Measurements from ENCODE around the gene ABCC5. TPM values are rescaled to one million over a fixed set of nuclear protein-coding genes. Genes with fewer than 3 reads are reported as not detected.

Gene ABCC5
- total and polyA plus RNA-seq, 4 experiments from 2014 or later, result 9.1 to 42.6 (median 27.3) TPM

DNA sequence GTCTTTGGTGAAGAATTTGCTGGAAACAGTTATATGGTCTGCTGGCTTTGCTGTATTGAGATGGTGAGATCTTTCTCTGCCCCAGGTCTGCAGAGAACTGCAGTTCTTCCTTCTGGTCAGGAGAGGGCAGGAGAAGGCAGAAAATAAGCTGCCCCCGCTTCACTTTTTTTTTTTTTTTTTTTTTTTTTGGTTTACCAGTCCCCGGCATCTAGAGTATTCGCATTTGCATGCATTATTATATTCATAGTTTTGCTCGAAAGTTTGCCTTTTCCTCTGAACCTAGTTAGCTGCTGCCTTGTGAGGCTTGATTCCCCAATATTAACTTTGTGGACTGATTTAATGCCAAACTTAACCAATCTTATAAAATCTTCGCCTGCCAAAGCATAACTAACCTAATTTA is 122.4 kb downstream of the ABCC5 start:
- H3K36me3 Mint-ChIP-seq, result no peaks in the 10 kb centered on the region
- CTCF ChIA-PET (ENCODE audit: partially characterized antibody), result interaction anchor here (0.6 to 3.8 kb wide), 27 partner anchors 10 to 1691 kb away, joined by 3 to 36 read pairs (median 4); partner anchors contain the start of genes ABCC5, EEF1AKMT4, PARL and SENP2
- H3K4me3 Mint-ChIP-seq, result no peak overlapping the region
- H3K27ac Mint-ChIP-seq, result no peak overlapping the region
- peak; percentile 48 to 60 (median 57) for DNase-seq
- H3K27ac ChIP-seq (ENCODE audit: low read depth, low read length), result no peak overlapping the region
- POLR2A ChIA-PET (ENCODE audit: partially characterized antibody), result interaction anchor here (0.6 to 1.1 kb wide), 4 partner anchors 11 to 240 kb away, joined by 3 to 6 read pairs (median 3); partner anchors contain the start of genes ABCC5, EIF2B5 and PARL
- H3K36me3 ChIP-seq (ENCODE audit: insufficient read depth, low read length), result no peaks in the 10 kb centered on the region
- H3K4me3 ChIP-seq (ENCODE audit: low read length in 2 of 2), result no peak overlapping the region
- peaks cover 0 to 3% (median 0%) of the 10 kb centered on the region in 8 donors for H3K9me3 Mint-ChIP-seq
- H3K27me3 Mint-ChIP-seq, result peaks cover 17 to 37% of the 10 kb centered on the region in 2 donors
- no peaks in the 10 kb centered on the region for H3K9me3 ChIP-seq (ENCODE audit: control insufficient read depth in 1 of 2, low read length in 2 of 2)
- intact Hi-C loops (cut with micrococcal nuclease), result loop anchor here (1.0 to 10.0 kb wide), 7 partner anchors 122 to 649 kb away; partner anchors contain the start of genes ABCC5 and EIF2B5
- H3K4me1 ChIP-seq (ENCODE audit: insufficient read depth, low read length), result no peaks in the 10 kb centered on the region
- H3K4me1 Mint-ChIP-seq, result peaks cover 0 to 3% (median 1%) of the 10 kb centered on the region in 4 donors
- H3K27me3 ChIP-seq (ENCODE audit: insufficient read depth, low read length), result no peaks in the 10 kb centered on the region

DNA sequence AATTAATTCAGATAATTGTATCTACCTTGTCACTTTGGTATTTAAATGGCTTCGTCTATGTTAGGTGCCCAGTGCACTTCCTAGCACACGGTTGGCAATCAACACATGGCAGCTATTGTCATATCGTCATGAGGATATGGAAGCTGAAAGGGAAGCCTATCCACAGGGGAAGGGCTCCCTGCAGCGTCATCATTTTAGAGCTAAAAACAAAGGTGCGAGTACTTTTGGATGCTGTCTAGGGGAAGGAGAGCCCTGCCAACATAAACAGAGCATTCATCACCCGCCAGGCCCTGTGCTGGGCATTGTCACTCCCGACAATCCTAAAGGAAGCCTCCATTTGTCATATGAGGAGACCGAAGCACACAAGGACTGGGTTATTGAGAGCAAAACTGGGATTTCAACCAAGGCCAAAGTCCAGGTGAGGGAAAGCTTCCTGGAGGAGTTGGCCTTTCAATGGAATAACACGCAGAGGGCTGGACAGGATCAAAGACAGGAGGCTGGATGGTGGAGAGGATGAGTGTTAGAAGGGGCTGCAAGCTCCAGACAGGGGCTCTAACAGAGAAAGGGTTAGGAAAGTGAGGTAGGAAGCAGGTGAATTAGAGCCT is 125.0 kb downstream of the ABCC5 start:
- Mint-ChIP-seq H3K4me1 (peaks cover 0 to 3% (median 1%) of the 10 kb centered on the region in 4 donors), H3K9me3 (no peaks in the 10 kb centered on the region), H3K36me3 (no peaks in the 10 kb centered on the region), H3K27me3 (peaks cover 10 to 24% of the 10 kb centered on the region in 2 donors), H3K27ac (no peak overlapping the region), H3K4me3 (no peak overlapping the region)
- Histone ChIP-seq H3K27me3 (ENCODE audit: insufficient read depth, low read length) (no peaks in the 10 kb centered on the region), H3K9me3 (ENCODE audit: control insufficient read depth in 1 of 2, low read length in 2 of 2) (no peaks in the 10 kb centered on the region), H3K27ac (ENCODE audit: low read depth, low read length) (no peak overlapping the region), H3K4me1 (ENCODE audit: insufficient read depth, low read length) (no peaks in the 10 kb centered on the region), H3K4me3 (ENCODE audit: low read length in 2 of 2) (no peak overlapping the region), H3K36me3 (ENCODE audit: insufficient read depth, low read length) (no peaks in the 10 kb centered on the region)
- no peak for DNase-seq
- ChIA-PET POLR2A (ENCODE audit: partially characterized antibody) (no interaction called here), CTCF (ENCODE audit: partially characterized antibody) (interaction anchor here (1.3 to 1.4 kb wide), 4 partner anchors 8 to 394 kb away, joined by 3 to 4 read pairs (median 4); partner anchors contain the start of genes EEF1AKMT4 and PARL)
- intact Hi-C loops (cut with micrococcal nuclease), result loop anchor here (10.0 kb wide), 1 partner anchor 622 kb away; no protein-coding TSS in a partner anchor

DNA sequence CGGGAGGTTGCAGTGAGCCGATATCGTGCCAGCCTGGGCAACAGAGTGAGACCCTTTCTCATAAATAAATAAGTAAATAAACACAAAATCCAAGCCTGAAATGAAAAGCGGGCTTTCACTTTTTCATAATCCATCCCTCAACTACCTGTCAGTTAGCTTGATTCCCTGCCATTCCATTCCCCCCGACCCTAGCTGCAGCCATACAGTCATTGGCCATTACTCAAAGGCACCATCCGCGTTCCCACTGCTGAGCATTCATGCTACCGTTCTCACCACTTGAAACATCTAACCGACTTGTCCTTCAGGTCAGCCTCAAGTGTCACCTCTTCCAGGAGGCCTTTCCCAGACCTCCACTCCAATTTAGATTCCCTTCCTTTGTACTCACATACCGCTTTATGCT is 131.9 kb downstream of the ABCC5 start:
- H3K9me3 ChIP-seq (ENCODE audit: control insufficient read depth in 1 of 2, low read length in 2 of 2), result no peaks in the 10 kb centered on the region
- no peak for DNase-seq
- H3K4me3 ChIP-seq (ENCODE audit: low read length in 2 of 2), result no peak overlapping the region
- H3K36me3 ChIP-seq (ENCODE audit: insufficient read depth, low read length), result no peaks in the 10 kb centered on the region
- ChIA-PET CTCF (ENCODE audit: partially characterized antibody) (interaction anchor here (1.8 to 3.5 kb wide), 6 partner anchors 10 to 364 kb away, joined by 7 to 22 read pairs (median 11); partner anchors contain the start of genes ABCC5 and EEF1AKMT4), POLR2A (ENCODE audit: partially characterized antibody) (interaction anchor here (1.5 kb wide), 1 partner anchor 70 kb away, joined by 7 read pairs; no protein-coding TSS in a partner anchor)
- peak overlapping the region in 7 of 8 donors; percentile 51 to 95 (median 68) for H3K4me3 Mint-ChIP-seq
- no peak overlapping the region for H3K27ac ChIP-seq (ENCODE audit: low read depth, low read length)
- H3K36me3 Mint-ChIP-seq, result peaks cover 0 to 12% of the 10 kb centered on the region in 2 donors
- no peaks in the 10 kb centered on the region for H3K27me3 Mint-ChIP-seq
- no peaks in the 10 kb centered on the region for H3K9me3 Mint-ChIP-seq
- no peaks in the 10 kb centered on the region for H3K27me3 ChIP-seq (ENCODE audit: insufficient read depth, low read length)
- peak overlapping the region in 3 of 7 donors; percentile 6 to 15 (median 12) for H3K27ac Mint-ChIP-seq
- peaks cover 22% of the 10 kb centered on the region for H3K4me1 ChIP-seq (ENCODE audit: insufficient read depth, low read length)
- H3K4me1 Mint-ChIP-seq, result peaks cover 21 to 45% (median 30%) of the 10 kb centered on the region in 4 donors
- intact Hi-C loops (cut with micrococcal nuclease), result loop anchor here (10.0 kb wide), 1 partner anchor 1091 kb away; the partner anchor contains the start of gene ATP11B

DNA sequence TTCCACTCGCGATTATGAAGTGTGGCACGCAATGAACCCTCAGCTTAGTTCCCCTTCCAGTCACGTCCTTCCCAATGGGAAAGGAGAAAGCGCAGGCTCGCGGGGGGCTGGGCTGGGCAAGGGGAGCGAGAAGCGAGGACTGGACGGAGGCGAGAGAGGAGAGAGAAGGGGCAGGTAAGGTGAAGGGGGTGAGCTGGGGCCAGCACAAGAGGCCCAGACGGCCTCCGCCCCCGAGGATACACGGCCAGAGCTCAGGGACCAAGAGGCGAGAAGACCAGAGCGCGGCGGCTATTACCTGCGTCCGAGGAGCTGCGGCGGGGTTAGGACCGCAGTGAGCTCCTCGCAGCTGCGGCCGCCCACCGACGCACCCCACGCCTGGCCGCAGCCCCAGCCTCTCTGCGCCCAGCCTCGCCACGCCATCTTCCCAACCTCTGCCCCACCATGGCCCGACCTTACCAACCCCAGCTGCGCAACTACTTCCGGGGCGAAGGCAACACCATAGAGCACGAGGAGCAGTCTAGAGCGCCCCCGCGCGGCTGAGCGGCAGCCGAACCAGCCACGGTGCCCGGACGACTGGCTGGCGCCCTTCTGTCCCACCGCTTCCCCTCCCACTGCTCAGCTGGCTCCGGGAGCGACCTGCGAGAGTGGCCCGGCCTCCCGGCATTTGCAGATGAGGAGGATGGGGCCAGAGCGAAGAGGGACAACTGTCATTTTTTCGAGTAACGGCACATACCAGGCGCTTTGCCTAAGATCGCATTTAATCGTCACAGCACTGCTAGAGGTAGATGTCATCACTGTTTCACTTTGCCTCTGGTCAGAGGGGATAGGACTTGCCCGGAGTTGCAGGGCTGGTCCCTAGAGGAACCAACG is 133.0 kb downstream of the ABCC5 start, which contains the start of gene PARL:
TSS of gene PARL (minus strand) at position 454 of the 870 bp plus-strand sequence. CDS start at position 420, 34 bp downstream.
- Histone ChIP-seq H3K9me3 (ENCODE audit: control insufficient read depth in 1 of 2, low read length in 2 of 2) (no peaks in the 10 kb centered on the region), H3K27me3 (ENCODE audit: insufficient read depth, low read length) (no peaks in the 10 kb centered on the region), H3K27ac (ENCODE audit: low read depth, low read length) (peak within 1 kb of the TSS; percentile 74), H3K4me3 (ENCODE audit: low read length in 2 of 2) (peak within 1 kb of the TSS; percentile 85 to 95), H3K4me1 (ENCODE audit: insufficient read depth, low read length) (peaks cover 28% of the 10 kb centered on the region), H3K36me3 (ENCODE audit: insufficient read depth, low read length) (no peaks in the 10 kb centered on the region)
- H3K4me3 Mint-ChIP-seq, result peak within 1 kb of the TSS; percentile 92 to 98 (median 95)
- H3K4me1 Mint-ChIP-seq, result peaks cover 24 to 50% (median 34%) of the 10 kb centered on the region in 4 donors
- H3K9me3 Mint-ChIP-seq, result no peaks in the 10 kb centered on the region
- CTCF ChIA-PET (ENCODE audit: partially characterized antibody), result interaction anchor here (0.5 to 3.5 kb wide), 24 partner anchors 8 to 1090 kb away, joined by 3 to 22 read pairs (median 4); partner anchors contain the start of genes ABCC5, EEF1AKMT4, EIF2B5 and MCF2L2
- POLR2A ChIA-PET (ENCODE audit: partially characterized antibody), result interaction anchor here (0.6 to 1.7 kb wide), 12 partner anchors 9 to 927 kb away, joined by 3 to 7 read pairs (median 3); partner anchors contain the start of genes ABCC5, AP2M1, EIF2B5 and MAP6D1
- DNase-seq, result peak; percentile 93 to 95 (median 94)
- H3K27me3 Mint-ChIP-seq, result no peaks in the 10 kb centered on the region
- peak within 1 kb of the TSS; percentile 88 to 96 (median 93) for H3K27ac Mint-ChIP-seq
- intact Hi-C loops (cut with micrococcal nuclease), result loop anchor here (1.0 to 10.0 kb wide), 3 partner anchors 413 to 1090 kb away; partner anchors contain the start of genes ATP11B and PSMD2
- peaks cover 0 to 15% of the 10 kb centered on the region in 2 donors for H3K36me3 Mint-ChIP-seq

DNA sequence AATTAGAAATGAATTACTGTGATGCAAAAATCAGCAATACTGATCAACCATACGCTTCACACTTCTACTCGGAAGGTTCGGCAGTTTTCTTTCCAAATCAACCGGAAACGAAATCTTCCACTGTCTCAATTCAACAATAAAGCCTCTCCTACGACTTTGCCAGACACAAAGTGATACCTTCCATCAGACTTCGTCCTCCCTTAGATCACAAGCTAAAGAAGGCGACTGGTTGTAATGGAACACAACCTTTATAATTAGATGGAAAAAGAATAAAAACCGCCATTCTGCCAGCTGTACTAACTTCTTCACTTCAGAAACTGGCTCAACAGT is 133.6 kb downstream of the ABCC5 start:
- Mint-ChIP-seq H3K36me3 (peaks cover 0 to 15% of the 10 kb centered on the region in 2 donors), H3K27me3 (no peaks in the 10 kb centered on the region), H3K4me1 (peaks cover 24 to 53% (median 36%) of the 10 kb centered on the region in 4 donors), H3K27ac (peak overlapping the region; percentile 88 to 96 (median 93)), H3K4me3 (peak overlapping the region; percentile 92 to 98 (median 95)), H3K9me3 (no peaks in the 10 kb centered on the region)
- POLR2A ChIA-PET (ENCODE audit: partially characterized antibody), result interaction anchor here (0.6 to 1.7 kb wide), 10 partner anchors 9 to 928 kb away, joined by 3 to 7 read pairs (median 3); partner anchors contain the start of genes ABCC5, AP2M1, EIF2B5 and VPS8
- peak in 1 of 5 donors; percentile 4 for DNase-seq
- Histone ChIP-seq H3K27ac (ENCODE audit: low read depth, low read length) (peak overlapping the region; percentile 74), H3K9me3 (ENCODE audit: control insufficient read depth in 1 of 2, low read length in 2 of 2) (no peaks in the 10 kb centered on the region), H3K4me3 (ENCODE audit: low read length in 2 of 2) (peak overlapping the region; percentile 85 to 95), H3K36me3 (ENCODE audit: insufficient read depth, low read length) (no peaks in the 10 kb centered on the region), H3K4me1 (ENCODE audit: insufficient read depth, low read length) (peaks cover 28% of the 10 kb centered on the region), H3K27me3 (ENCODE audit: insufficient read depth, low read length) (no peaks in the 10 kb centered on the region)
- CTCF ChIA-PET (ENCODE audit: partially characterized antibody), result interaction anchor here (0.8 to 3.5 kb wide), 22 partner anchors 9 to 1090 kb away, joined by 3 to 22 read pairs (median 5); partner anchors contain the start of genes ABCC5, EEF1AKMT4, EIF2B5 and YEATS2
- intact Hi-C loops (cut with micrococcal nuclease), result loop anchor here (1.0 to 10.0 kb wide), 3 partner anchors 413 to 1089 kb away; partner anchors contain the start of genes ATP11B and PSMD2

- Mint-ChIP-seq H3K4me3 (peak overlapping the region; percentile 92 to 98 (median 95)), H3K36me3 (peaks cover 0 to 20% of the 10 kb centered on the region in 2 donors), H3K27ac (peak overlapping the region in 6 of 7 donors; percentile 36 to 96 (median 94)), H3K27me3 (no peaks in the 10 kb centered on the region), H3K4me1 (peaks cover 28 to 59% (median 40%) of the 10 kb centered on the region in 4 donors), H3K9me3 (no peaks in the 10 kb centered on the region)
- Histone ChIP-seq H3K27me3 (ENCODE audit: insufficient read depth, low read length) (no peaks in the 10 kb centered on the region), H3K27ac (ENCODE audit: low read depth, low read length) (no peak overlapping the region), H3K9me3 (ENCODE audit: control insufficient read depth in 1 of 2, low read length in 2 of 2) (no peaks in the 10 kb centered on the region), H3K36me3 (ENCODE audit: insufficient read depth, low read length) (no peaks in the 10 kb centered on the region), H3K4me3 (ENCODE audit: low read length in 2 of 2) (peak overlapping the region in 1 of 2 donors; percentile 85), H3K4me1 (ENCODE audit: insufficient read depth, low read length) (peaks cover 28% of the 10 kb centered on the region)
- no peak for DNase-seq
- POLR2A ChIA-PET (ENCODE audit: partially characterized antibody), result interaction anchor here (0.6 to 1.7 kb wide), 3 partner anchors 8 to 252 kb away, joined by 3 to 7 read pairs (median 7); partner anchors contain the start of gene EIF2B5
- intact Hi-C loops (cut with micrococcal nuclease), result loop anchor here (1.0 to 10.0 kb wide), 3 partner anchors 414 to 1089 kb away; partner anchors contain the start of genes ATP11B and PSMD2
- CTCF ChIA-PET (ENCODE audit: partially characterized antibody), result interaction anchor here (1.0 to 3.5 kb wide), 12 partner anchors 9 to 1089 kb away, joined by 3 to 22 read pairs (median 6); partner anchors contain the start of genes ABCC5 and YEATS2
These were observed 134.2 kb downstream of the ABCC5 start for GRCh38 chr3:183883291-183884096.

Data from CD4-positive, alpha-beta memory T cell (primary cell).